CD4-positive, alpha-beta T cell treated with Interleukin-10 for 1 hour (primary cell): ENCODE results near the gene CFHR4.
"Not testable (repeated sequence)": the region's sequence is repeated elsewhere in the genome, so short reads cannot be mapped to it uniquely, and the experiment has no call there.

Experiments used
- DNase-seq: peaks from one replicate; pipeline ENCODE4 v3.0.0-alpha.2; 2020

Gene CFHR4

DNA sequence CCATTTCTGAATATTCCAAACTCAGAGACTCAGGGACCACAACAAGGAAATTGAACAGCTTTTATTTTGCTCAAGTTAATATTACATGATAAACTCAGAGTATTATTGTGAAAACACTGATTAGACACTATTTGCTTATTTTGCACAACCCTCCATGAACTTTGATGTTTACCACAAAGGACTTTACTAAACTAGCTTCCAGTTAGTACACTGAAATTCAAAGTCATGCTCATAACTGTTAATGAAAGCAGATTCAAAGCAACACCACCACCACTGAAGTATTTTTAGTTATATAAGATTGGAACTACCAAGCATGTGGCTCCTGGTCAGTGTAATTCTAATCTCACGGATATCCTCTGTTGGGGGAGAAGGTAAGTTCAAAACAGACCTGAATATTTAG, 55.7 kb downstream of the CFHR4 start, which contains the start of gene CFHR2:
CFHR2 (plus strand) TSS at position 171 of the 400 bp plus-strand sequence; CDS start at position 314, 143 bp downstream.
- DNase-seq = not testable (repeated sequence)

DNA sequence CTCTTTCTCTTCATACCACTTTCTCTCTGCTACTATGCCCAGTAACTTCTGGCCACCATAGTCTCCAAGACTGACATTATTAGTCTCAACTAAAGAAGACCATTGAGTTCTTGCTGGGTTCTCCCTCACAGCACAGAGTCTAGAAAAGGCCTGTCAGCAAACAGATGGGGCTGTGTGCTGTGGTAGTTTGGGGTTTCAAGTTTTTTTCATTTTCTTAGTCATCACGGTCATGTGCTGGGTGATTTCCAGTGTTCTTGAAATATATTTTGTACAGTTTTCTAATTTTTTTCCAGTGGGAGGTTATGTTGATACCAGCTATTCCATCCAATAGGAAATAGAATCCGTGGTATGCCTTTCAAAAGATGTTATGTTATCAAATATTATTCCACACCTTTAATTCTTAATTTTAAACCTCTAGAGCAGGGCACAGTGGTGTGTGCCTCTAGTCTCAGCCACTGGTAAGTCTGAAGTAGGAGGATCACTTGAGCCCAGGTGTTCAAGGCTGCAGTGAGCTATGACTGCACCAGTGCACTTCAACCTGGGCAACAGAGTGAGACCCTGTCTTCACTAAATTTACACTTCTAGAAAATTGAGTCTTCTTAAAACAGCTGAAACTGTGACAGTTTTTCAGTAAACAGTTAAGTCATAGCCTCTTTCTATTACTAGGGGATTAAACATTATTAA, 64.0 kb downstream of the CFHR4 start:
- no peak for DNase-seq

DNA sequence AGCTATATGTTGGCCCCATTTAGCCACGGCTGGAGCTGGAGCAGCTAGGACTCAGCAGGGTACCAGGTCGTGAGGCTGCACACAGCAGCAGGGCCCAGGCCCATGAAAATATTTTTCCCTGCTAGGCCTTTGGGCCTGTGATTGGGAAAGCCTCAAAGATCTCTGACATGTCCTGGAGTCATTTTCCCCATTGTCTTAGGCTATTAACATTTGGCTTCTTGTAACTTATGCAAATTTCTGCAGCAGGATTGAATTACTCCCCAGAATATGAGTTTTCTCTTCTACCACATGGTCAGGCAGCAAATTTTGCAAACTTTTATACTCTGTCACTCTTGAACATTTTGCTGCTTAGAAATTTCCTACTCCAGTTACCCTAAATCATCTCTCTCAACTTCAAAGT, 66.9 kb downstream of the CFHR4 start:
- no peak for DNase-seq

DNA sequence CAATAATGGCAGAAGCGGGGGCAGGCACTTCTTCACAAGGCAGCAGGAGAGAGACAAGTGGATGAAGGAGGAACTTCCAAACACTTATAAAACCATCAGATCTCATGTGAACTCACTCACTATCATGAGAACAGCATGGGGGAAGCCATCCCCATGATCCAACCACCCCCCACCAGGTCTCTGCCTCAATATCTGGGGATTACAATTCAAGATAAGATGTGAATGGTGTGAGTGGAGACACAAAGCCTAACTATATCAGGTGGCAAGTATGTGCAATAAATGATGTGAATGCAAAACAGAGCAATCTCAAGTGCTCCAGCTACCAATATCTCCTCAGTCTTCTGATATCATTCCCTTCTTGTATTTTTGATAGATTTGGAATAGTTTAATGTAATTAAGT, 68.1 kb downstream of the CFHR4 start:
- no peak for DNase-seq

DNA sequence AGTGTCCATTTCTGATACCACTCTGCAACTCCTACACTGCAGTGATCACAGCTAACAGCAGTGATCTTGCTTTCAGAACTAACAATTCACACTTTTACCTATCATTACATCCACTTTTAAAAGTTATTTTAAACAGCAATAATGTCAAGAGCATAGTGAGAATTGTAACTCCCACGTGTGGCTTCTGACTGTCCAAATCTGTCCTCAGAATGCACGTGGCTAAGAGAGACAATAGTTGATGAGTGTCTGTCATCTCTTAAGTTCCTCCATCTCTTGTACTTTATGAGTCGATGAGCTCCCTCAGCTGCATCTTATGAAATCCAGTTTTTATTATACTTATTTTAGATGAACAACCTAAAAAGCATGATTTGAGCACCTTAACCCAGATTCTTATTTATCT, 73.0 kb downstream of the CFHR4 start:
- DNase-seq = no peak
